Endometrial microvascular endothelial cells (primary cell): ENCODE data around the gene NECTIN3. TPM values are rescaled to one million over a fixed set of nuclear protein-coding genes. Genes with fewer than 3 reads are reported as not detected.

Experiments used
- in situ Hi-C: cut with HindIII; loops from 2 replicates; pipeline ENCODE4 v1.10.0; 2017; ENCODE audit warnings: low sequenced_read_pairs, low pct_unique_long_range_greater_than_20kb; ENCODE audit errors: inconsistent ontology term
- total RNA-seq: library from RNA; depleted of rRNA; stranded (reverse); fragments of >200 nt; gene quantifications from one replicate; pipeline ENCODE4 v1.2.3, GENCODE V29; 2015; ENCODE audit errors: inconsistent ontology term

The NECTIN3 gene, protein sequence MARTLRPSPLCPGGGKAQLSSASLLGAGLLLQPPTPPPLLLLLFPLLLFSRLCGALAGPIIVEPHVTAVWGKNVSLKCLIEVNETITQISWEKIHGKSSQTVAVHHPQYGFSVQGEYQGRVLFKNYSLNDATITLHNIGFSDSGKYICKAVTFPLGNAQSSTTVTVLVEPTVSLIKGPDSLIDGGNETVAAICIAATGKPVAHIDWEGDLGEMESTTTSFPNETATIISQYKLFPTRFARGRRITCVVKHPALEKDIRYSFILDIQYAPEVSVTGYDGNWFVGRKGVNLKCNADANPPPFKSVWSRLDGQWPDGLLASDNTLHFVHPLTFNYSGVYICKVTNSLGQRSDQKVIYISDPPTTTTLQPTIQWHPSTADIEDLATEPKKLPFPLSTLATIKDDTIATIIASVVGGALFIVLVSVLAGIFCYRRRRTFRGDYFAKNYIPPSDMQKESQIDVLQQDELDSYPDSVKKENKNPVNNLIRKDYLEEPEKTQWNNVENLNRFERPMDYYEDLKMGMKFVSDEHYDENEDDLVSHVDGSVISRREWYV
- total RNA-seq, result 62.8 TPM

DNA sequence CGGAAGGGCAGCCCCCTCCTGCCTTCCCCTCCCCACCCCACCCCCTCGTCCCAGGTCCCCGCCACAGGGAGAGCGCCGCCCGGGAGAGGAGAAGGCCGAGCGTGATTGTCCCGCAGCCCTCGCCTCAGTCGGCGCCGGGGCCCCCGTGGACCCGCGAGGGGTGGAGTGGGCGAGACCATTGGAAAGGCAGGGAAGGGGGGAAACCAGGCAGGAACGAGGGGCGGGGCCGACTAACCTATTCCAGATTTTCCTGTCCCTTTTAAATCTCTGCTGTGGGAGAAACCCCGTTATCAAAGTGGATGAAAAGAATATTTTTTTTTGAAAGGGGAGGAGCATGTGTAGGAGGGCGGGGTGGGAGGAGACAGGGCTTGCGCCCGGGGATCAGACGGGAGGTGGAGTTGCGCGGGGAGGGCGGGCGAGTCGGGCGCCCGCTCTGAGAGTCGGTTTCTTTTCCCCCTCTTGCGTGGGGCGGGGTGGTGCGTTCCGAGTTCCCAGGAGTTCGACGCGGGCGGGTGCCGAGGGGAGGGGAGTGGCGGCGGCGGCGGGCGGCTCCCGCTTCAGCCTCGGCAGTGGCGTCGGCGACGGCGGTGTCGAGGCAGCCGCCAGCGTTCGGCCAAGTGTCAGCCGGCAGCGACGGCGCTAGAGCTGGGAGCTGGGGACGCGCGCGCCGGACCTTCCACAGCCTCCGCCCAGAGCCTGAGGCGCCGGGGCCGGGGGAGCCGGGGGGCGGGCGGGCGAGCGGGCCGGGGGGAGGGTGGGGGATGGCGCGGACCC is at the start of gene NECTIN3:
TSS of gene NECTIN3 (plus strand) at position 560 of the 774 bp plus-strand sequence. CDS start at position 762, 202 bp downstream.
- in situ Hi-C loops, result no loop called here

DNA sequence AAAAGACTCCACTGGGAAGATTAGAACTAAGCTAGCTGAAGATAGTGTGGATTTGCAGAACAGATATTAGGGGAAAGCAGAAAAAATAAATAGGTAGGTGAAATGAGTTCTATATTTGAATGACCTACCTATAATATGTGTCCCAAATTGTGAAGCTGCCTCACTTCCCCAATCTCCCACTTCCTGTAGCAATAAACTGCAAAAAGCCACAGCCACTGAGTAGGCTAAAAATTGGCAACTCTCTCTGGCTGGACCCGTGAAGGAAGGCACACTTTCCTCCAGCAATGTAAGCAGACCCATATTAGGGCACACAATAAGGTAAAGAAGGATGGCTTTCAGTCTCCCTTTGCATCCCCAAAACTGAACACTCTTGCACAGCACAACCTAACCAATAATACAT is 43.7 kb upstream of the NECTIN3 start:
- in situ Hi-C loops, result no loop called here

DNA sequence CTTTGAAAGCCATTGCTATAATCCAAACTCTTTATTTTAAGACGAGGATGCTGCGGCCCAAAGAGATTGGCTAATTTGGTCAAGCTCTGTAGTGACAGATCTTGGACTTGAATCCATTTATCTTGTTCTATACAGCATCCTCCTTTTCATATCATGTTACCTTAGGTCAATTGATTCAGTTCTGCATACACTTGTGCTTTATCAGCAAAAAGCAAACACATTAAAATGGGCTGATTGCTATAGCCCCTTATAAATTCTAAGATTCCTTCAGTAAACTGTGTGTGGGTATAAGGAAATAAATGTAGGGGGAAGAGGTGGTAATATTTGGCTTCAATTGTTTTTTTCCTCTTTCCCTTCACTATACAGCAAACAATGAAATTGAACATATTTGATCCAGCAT is 40.1 kb upstream of the NECTIN3 start:
- in situ Hi-C loops, result no loop called here

DNA sequence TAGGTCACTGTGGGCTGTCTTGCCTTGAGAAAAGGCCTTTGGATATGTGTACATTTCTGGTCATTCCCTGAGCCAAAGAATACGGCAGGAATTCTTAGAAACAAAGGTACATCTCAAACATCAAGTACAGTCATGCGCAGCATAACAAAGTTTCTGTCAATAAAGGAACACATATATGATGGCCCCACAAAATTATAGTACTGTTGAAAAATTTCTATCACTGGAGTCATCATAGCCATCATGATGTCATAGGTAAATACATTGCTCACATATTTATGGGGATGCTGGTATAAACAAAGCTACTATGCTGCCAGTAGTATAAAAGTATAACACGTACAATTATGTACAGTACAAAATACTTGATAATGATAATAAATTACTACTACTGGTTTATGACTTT is 38.9 kb upstream of the NECTIN3 start:
- in situ Hi-C loops, result no loop called here

DNA sequence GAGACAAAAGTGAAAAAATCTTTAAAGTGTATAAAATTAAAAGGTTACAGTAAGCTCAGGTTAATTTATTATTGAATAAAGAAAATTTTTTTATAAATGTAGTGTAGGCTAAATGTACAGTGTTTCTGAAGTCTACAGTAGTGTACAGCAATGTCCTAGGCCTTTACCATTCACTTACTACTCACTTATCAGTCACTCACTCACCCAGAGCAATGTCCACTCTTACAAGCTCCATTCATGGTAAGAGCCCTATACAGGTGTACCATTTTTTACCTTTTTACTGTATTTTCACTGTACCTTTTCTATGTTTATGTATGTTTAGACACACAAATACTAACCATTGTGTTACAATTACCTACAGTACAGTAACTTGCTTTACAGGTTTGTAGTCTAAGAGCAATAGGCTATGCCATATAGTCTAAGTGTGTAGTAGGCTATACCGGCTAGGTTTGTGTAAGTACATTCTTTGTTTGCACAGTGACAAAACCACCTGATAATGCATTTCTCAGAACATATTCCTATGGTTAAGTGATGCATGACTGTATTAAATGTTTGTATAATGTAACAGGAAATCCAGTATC is 38.1 kb upstream of the NECTIN3 start:
- in situ Hi-C loops, result no loop called here

DNA sequence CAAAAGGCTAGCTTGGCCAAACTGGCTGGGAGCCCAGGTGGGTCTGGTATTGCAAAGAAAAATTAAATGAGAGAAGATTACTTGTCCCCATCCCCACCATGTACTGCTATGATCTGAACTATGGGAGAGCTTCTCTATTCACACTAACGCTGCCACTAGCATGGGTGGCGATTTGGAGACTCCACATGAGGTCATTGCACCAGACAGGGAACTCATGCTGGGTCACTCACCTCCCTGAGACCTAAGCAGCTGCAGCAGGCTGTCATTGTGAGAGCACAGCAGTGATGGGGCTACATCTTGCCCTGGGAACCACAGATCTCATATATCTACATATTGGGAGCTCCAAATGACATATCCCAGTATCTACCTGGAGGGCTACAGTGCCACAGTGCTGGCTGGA is 36.3 kb upstream of the NECTIN3 start:
- in situ Hi-C loops, result no loop called here

DNA sequence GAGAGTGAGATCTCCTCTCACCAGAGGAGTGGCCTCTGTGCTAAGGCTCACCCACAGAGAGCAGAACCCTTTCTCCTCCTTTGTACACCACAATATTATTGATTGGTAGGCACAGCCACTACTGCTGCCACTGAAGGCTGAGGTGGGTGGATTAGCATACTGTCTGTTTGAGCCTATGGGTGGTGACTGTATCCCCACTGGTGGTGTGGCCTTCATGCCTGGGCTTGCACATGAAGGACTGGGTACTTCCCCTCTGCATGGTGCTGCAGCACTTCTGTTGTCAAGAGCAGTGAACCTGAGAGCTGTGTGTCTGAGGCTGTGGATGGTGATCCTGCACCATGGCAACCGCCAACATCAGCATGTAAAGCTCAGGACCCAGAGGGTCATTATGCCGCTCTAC is 35.7 kb upstream of the NECTIN3 start:
- in situ Hi-C loops, result no loop called here

DNA sequence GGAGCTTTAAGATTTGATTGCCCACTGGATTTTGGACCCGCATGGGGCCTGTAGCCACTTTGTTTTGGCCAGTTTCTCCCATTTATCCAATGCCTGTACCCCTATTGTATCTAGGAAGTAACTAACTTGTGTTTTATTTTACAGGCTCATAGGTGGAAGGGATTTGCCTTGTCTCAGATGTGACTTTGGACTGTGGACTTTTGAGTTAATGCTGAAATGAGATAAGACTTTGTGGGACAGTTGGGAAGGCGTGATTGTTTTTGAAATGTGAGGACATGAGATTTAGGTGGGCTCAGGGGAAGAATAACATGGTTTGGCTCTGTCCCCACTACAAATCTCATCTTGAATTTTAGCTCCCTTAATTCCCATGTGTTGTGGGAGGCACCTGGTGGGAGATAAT is 30.7 kb upstream of the NECTIN3 start:
- in situ Hi-C loops, result no loop called here

DNA sequence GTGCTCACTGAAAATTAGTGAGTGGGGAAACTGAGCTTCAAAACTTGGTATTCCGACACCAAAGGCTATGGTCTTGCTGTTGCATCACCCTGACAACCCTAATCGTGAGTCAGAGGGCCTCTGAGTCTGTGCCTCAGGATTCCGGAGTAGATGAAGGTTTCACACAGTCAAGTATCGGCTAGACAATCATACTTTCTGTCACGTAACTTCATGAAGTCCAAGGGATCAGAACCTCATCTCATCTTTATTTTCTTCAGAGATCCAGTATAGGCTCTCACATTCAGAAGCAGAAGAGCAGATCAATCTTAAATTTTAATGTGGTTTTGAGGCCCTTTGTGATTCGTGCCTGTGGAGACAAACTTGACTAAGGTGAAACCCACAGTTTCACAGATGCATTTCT is 26.1 kb upstream of the NECTIN3 start:
- in situ Hi-C loops, result no loop called here

DNA sequence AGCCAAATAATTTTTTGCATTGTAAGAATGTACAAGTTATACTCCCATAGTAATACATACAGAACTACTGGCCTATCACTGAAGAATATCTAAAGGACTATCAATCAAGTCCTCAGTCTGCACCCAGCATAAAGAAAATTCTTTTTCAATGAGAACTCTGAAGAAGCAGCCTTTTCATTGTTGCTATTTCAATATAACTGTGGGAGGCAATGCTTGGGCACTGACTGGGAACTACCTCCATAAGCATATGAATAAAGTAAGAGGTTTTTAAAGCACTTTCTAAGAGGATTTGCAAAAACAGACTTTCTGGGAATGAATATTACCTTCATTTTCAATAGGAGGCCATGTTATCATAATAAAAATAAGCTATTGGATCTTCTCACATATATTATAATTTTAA is 24.6 kb upstream of the NECTIN3 start:
- in situ Hi-C loops, result no loop called here

DNA sequence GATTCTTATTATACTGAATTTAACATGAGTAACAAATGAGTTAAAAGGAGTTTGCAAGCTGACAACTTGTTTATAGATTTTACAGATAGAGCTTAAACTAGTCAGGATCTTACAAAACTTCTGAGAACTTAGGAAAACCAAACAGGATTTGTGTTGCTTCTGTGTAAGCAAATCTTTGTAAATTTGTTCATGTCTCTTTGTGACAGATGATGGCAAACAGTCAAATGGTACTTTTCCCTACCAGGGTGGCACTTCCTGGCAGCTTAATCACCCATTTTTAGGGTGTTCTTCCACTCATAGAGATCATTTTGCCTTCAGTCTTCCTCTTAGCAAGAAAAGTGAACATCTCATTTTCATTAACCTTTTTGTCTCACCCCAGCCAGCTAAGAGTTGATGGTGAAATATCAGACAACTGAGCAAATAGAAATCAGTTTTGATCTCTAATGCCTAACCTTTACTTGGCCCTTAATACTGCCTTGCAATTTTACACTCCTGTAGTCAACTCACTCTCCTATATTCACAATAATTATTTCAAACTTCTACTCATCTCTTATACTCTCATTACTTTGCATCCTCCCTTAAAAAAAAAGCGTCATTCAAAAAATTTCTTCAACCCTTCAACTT is 23.7 kb upstream of the NECTIN3 start:
- in situ Hi-C loops, result no loop called here

DNA sequence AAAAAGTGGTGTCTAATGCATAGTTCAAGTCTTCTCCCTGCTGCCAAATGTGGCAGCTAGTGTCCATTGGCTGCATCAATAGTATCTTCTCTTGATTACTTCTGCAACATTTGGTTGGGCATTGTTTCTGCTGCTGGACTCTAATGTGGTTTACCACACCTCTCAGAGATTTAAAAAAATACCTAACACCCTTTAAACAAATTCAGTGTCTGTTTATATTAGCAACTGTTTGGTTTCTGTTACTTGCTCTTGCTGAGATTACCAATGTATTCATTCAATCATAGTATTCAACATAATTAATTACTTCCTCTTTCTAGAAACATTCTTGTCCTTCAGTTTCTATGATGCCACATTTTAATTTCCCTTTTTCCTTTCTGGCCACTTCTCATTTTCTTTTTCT is 20.3 kb upstream of the NECTIN3 start:
- in situ Hi-C loops, result no loop called here

DNA sequence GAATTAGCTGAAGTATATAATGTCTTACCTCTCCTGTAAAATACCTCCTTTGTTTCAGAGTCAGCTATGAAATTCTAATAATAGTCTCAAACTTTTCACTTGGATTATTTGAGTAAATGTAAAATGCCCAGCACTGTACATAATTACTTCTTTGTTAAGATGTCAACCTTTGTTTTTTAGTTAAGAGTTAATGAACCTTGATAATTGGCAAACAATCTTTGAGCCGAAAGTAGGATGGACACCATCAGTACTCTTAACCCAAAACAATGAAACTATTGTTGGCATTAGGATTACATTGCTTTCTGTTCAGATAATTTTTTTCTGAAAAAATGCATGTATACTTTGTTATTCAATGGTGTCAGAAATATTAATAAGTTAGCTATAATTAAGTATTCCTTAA is 3.0 kb upstream of the NECTIN3 start:
- in situ Hi-C loops, result no loop called here

DNA sequence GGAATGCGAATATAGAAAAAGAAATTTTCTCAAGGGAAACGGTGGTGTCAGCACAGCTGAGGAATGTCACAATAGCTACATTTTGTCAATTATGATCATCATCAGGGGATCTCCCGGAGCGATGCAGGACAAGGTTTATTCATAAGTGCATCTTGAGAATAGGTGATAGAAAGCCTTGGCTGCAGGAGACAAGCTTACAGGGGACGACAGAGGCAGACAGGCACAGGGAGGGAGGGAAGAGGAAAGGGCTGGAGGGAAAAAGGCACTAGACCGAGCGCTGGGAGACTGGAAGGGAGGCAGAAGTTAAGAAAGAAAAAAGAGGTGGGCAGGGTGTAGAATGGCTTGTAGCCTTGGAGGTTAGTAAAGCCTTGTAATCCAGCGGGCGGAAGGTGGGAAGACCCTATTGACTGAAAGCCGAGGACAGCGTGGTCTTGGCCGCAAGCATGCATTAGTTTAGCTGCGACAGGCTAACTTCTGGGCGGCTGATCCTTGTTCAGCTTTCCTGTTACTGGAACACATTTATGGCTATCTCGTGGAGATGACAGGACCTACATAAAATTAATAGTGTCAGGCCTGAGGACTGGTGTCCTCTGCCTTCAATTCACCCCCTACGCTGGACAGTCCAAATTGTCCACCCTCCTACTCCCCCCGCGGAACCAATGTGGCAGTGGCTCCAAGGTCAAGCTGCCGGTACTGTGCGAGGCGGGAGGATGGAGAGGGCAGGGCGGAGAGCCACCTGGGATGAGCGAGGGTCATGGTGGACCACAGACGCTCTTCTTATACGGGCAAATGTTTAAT is 1.4 kb upstream of the NECTIN3 start:
- in situ Hi-C loops, result no loop called here

DNA sequence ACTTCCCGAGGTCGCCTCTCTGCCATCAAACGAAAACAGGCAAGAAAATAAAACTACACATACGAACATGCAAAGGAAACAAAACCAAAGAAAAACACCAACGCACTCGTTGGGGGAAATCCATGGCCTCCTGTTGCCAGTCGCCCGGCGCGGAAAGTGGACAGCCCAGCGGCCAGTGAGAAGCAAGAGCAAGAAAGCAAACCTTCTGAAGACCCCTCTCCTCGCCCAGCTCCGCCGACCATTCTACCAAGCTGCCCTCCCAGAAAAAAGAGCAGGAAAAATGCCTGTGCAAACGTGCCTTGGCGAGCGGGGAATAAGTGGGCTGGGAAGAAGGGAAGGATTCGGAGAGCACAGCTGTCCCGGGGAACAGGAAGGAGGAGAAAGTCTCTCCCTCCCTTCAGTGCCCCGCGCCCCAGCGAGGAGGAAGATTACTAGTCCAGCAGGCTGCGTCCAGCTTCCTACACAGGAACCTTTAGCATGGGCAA is 802 bp upstream of the NECTIN3 start:
- in situ Hi-C loops, result no loop called here

DNA sequence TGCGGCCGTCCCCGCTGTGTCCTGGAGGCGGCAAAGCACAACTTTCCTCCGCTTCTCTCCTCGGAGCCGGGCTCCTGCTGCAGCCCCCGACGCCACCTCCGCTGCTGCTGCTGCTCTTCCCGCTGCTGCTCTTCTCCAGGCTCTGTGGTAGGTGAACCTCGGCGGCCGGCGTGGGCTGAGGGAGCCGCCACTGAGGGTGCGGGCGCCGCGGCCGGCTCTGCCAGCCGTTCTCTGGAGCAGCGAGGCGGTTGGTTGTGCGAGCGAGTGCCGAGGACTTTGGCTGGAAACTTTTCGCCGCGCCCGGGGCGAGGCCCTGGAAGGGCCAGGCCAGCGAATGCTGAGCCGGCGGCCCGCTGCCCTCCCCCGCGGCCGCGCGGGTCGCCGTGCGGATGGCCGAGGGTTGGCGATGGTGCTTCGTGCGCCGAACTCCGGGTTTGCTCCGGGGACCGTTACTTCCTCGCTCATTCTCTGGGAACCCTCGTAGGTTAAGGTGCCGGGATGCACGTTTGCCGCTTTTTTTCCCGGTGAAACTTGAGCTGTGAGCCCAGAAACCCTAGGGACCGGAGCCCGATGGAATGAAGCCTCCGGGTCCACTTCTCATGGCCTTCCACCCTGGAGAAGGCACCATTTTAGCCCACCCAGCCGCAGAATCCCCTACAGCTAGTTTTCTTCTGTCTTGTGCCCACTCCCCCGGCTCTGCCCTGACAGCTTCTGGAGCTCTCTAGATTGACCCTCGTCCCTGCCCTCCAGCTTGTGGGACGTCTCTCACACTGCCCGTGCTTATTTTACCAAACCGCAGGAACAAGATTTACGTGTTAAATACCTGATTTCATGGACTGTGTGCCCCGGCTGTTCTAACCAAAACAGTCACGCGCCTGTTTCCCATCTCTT is 660 bp downstream of the NECTIN3 start:
- in situ Hi-C loops, result no loop called here

DNA sequence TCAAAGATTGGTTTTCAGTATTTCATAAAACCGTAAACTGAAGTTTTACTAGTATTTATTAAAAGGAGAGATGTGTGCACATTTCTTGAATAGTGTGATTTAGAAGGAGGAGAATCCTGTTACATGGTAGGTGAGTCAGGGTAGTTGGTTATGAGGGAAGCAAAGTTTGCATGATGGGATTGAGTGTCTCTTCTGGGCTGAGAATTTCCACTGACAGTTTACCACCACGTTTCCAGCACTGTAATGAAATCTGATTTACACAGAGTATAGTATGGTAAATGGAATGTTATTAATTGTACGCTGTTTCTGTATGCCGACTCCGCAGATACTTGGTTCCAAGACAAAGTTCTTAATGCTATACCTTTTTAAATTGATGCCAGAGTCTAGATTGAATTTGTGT is 1.6 kb downstream of the NECTIN3 start:
- in situ Hi-C loops, result no loop called here
